DMS 273 (cell line): ENCODE data around the gene ARHGAP4.
A peak's percentile ranks its signal among the peaks of the same experiment; 100 is the strongest.

Experiments used
- DNase-seq: peaks from one replicate; lab custom pipeline; 2025; ENCODE audit not compliant: unreplicated experiment; lab: John Stamatoyannopoulos, UW

Gene ARHGAP4

GRCh38 chrX:153927922-153928760 is 2.1 kb upstream of the ARHGAP4 start:
- DNase-seq, result peak; percentile 100

GRCh38 chrX:153927672-153927921 is 1.5 kb upstream of the ARHGAP4 start:
- no peak for DNase-seq

GRCh38 chrX:153926858-153927671 is 1.0 kb upstream of the ARHGAP4 start:
- DNase-seq, result peak; percentile 74

GRCh38 chrX:153926552-153926857 is 441 bp upstream of the ARHGAP4 start:
- DNase-seq, result no peak

- no peak for DNase-seq
Observed at GRCh38 chrX:153925387-153925738, 701 bp downstream of the ARHGAP4 start.

GRCh38 chrX:153924149-153924861 is 1.8 kb downstream of the ARHGAP4 start:
- peak; percentile 79 for DNase-seq

- DNase-seq, result peak; percentile 86
Observed at GRCh38 chrX:153922932-153923857, 2.9 kb downstream of the ARHGAP4 start.

GRCh38 chrX:153921511-153922446 is 4.3 kb downstream of the ARHGAP4 start:
- DNase-seq, result peak; percentile 79

GRCh38 chrX:153921070-153921469 is 5.0 kb downstream of the ARHGAP4 start:
- DNase-seq, result no peak

GRCh38 chrX:153920546-153920945 is 5.5 kb downstream of the ARHGAP4 start:
- no peak for DNase-seq

GRCh38 chrX:153919281-153919680 is 6.8 kb downstream of the ARHGAP4 start:
- DNase-seq, result no peak

GRCh38 chrX:153917869-153918268 is 8.2 kb downstream of the ARHGAP4 start:
- DNase-seq, result no peak

GRCh38 chrX:153913701-153914100 is 12.4 kb downstream of the ARHGAP4 start:
- DNase-seq, result no peak

GRCh38 chrX:153913211-153913610 is 12.9 kb downstream of the ARHGAP4 start:
- DNase-seq, result no peak

GRCh38 chrX:153911798-153912197 is 14.3 kb downstream of the ARHGAP4 start:
- DNase-seq, result no peak

- DNase-seq, result no peak
Observed at GRCh38 chrX:153910446-153910845, 15.6 kb downstream of the ARHGAP4 start.

GRCh38 chrX:153909980-153910360 is 16.1 kb downstream of the ARHGAP4 start:
- DNase-seq, result no peak

- peak; percentile 76 for DNase-seq
Observed at GRCh38 chrX:153909024-153909979, 16.8 kb downstream of the ARHGAP4 start.
